DMS 273 treated with DMSO at 0.1 percent for 48 hours (cell line): ENCODE measurements around the gene ZBTB38.

Experiments
- DNase-seq: peaks from one replicate; lab custom pipeline; 2025; lab: John Stamatoyannopoulos, UW

The ZBTB38 gene

DNA sequence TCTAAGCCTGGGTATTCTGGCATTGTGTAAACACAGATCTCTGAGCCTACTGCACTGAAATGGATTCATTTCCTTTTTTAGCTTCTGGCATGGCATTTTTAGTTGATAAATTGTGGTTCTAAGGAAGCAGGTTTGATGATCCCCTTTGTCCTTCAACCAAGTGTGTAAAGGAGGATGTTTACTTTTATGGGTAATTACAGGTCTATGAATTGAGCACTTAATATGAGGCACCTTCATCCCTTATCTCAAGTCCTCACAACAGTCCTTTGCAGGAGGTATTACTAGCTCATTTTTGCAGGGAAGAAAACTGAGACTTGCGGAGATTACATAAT lies 30.8 kb upstream of the ZBTB38 start:
- no peak for DNase-seq

DNA sequence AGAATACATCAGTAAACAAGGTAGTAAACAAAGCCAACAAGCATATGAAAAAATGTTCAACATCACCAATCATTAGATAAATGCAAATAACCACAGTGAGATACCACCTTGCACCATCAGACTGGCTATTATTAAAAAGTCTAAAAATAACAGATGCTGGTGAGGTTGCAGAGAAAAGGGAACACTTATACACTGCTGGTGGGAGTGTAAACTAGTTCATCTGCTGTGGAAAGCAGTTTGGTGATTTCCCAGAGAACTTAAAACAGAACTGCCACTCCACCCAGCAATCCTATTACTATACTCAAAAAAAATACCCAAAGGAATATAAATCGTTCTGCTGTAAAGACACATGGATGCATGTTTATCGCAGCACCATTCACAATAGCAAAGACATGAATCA lies 30.3 kb upstream of the ZBTB38 start:
- DNase-seq: no peak

DNA sequence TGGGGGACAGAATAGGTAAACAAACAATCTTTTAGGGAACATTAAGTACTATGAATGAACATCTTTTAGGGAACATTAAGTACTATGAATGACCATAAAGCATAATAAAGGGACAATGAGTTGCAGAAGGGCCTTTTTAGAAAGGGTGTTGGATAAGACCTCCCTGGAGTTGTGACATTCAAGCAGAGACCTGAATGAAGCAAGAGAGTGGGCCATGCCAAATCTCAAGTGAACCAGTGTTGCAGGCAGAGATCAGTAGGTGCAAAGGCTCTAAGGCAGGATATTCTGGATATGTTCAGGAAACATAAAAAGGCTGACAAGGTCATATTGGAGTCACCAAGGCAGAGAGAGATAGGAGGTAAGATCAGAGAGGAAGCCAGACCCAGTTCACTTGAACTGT lies 29.4 kb upstream of the ZBTB38 start:
- DNase-seq: no peak

DNA sequence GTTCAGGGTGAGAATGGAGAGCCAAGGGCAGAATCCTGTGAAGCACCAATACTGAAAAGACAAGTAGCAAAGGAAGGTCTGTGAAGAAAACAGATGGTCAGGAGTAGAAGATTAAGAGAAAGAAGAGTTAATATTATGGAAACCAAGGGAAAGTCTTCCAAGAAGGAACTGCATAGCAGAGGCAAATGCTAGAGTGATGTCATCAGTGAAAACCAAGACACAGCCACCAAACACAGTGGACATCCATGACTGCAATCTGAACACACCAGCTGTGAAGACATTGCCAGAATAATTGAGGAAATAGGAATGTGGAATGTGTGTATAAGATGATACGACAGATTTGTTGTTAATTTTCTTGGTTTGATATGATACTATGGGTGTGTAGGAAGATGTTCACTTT lies 26.8 kb upstream of the ZBTB38 start:
- DNase-seq: no peak

DNA sequence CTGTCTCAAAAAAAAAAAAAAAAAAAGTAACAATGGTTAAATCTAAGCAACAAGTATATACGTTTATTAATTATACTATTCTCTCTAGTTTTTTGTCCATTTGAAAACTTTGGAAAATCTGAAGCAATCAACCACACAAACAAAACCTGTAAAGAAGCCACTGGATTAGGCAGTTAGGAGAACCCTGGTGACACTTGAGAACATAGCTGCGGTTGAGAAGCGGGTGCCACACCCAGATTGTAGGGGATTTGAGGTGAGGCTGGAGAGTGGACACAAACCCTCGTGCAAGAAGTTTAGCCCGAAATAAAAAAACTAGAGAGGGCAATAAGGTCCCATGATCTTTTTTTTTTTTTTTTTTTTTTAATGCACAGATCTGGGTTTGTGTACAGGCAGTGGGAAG lies 25.9 kb upstream of the ZBTB38 start:
- no peak for DNase-seq

DNA sequence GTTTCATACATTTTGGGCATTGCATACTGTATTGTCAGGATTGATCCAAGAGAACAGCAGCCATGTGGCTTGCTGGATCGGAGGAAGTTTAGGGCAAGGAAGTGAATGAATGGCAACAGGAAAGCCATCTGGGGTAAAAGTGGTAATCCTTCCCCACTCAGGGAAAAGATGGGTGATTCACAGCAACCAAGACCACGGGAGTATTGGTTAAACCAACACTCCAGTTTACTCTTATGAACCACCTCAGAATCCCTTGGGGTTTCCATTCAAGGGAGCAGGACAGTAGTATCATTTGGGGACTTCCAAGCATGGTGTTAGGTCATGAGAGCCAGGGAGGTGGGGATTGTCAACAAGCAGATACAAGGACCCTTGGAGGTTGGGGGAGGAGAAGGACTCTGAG lies 25.2 kb upstream of the ZBTB38 start:
- DNase-seq: no peak

DNA sequence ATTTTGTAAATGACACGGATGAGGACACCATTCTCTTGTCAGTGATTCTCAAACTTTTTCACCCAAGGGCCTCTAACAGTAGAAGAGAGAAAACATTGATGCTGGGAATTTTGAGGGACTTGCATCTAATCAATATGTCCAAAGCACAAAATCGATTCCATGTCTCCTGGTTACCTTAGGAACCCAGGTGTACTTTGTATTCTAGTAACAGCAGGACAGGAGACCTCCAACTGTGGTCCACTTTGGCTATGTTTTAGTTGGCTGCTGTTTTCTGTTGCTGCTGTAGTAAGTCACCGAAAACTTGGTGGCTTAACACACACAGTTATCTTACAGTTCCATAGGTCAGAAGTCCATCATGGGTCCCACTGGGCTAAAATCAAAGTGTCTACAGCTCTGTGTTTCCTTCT lies 24.4 kb upstream of the ZBTB38 start:
- DNase-seq: no peak

DNA sequence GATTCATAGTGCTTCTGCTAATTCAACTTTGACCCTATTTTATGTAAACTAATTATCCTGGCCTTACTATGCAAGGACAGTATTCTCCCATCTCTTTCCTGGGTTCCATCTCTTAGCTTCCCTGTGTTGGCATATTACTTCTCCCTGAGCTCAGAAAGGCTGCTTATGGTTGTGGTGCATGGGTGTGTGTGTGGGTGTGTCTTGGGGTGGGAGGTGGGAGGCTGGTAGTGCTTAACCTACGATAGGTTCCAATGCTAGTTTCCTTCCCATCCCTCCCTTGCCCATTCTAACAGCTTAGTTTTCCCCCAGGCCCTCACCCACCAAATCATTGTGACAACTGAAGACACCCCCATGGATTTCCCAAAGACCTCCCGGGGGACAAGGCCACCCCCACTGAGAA lies 22.8 kb upstream of the ZBTB38 start:
- DNase-seq: no peak

DNA sequence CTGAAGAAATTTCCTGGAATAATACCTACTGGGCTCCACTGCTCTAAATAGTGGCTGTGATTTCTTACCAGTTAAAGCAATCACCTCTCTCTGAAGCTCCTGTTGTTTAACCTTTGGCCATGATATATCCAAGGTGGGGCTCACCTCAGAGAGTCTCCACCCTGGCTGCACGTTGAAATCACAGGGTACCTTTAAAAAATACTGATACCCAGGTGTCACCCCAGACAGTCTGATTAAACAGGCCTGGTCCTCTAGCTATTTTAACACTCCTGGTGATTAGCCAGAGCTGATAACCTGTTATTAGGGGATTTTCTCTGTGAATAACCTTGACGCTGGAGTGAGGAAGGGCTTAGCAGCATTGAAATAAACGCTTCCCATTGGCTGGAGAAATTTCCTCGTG lies 22.3 kb upstream of the ZBTB38 start:
- no peak for DNase-seq

DNA sequence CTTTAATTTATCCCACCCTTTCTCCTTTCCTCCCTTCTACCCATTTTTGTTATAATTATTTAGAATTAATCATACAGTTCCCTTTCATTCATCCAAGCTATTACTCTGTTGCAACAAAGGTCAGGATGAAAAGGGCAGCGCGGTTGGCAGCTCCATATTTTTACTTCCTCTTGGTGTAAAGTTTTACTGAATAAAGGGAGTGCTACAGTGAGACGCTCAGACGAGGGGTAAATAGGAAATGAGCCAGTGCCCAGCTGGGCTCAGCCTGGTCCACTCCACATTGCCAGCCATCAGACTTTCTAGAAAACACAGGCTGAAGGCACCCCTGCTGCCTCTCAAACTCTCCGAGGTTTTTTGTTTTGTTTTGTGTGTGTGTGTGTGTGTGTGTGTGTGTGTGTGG lies 21.9 kb upstream of the ZBTB38 start:
- DNase-seq: no peak

DNA sequence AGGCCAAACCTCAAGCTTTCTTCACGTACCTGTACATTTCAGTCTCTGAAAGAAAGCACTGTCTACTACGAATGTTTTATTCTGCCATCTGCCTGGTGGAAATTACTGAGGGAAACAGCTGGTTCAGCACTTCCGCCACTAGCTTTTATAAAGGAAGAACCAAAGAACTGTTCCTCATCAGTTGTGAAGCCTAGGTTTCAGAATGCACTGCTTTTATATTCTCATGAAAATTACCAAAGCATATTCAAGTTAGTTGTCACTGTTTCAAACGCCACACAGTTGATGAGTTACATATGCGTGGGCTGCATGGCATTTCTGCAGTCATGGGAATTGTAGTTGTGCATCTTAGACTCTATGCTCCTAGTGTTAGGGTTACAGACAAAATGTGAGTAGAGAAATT lies 21.5 kb upstream of the ZBTB38 start:
- DNase-seq: no peak

DNA sequence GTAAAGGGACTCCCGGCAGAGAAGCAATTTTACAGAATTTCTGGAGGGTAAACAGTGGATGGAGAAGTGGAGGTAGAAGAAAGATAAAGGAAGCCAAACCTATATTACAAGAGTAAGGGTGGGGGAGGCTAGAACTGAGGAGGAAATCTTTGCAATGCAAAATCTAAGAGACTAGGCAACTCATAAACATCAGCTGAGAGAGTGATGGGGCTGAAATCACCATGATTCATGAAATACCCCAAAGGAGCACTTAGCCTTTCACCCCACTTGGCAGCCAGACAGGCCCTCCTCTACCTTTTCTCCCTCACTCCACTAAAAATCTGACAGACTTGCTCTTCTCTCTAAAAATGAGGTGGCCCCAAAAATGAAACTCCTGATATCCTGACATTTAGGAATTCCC lies 19.5 kb upstream of the ZBTB38 start:
- no peak for DNase-seq

DNA sequence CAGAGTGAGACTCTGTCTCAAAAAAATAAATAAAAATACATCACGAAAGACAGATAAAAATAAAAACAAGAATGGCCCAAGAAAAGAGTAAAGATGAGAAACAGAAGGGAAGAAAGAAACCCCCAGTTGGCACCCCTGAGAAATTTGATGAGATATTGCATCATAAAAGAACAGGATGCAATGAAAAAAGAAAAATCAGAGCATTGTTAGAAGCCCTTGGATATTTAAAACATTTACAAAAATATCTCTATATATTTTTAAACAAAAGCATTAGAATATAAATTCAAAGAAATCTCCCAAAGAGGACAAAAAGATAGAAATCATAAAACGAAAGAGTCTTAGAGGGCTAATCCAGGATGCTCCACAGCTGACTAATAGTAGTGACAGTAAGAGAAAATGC lies 18.6 kb upstream of the ZBTB38 start:
- no peak for DNase-seq

DNA sequence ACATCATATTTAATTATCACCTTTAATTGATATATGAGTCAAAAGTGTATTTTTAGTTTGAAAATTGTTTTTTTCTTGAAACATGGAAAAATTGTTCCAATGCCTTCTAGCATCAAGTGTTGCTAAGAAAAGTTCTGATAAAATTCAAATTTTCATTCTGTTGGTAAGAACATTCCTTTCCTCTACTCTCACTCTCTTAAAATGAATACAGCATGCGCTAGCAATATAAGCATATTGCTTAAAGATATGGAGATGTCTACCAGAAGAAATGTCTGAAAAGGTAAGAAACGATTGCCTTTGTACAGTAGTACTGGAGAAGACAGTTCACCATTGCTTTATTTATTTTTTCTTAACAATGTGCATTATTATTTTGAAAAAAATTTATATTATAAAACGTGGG lies 17.6 kb upstream of the ZBTB38 start:
- DNase-seq: no peak

DNA sequence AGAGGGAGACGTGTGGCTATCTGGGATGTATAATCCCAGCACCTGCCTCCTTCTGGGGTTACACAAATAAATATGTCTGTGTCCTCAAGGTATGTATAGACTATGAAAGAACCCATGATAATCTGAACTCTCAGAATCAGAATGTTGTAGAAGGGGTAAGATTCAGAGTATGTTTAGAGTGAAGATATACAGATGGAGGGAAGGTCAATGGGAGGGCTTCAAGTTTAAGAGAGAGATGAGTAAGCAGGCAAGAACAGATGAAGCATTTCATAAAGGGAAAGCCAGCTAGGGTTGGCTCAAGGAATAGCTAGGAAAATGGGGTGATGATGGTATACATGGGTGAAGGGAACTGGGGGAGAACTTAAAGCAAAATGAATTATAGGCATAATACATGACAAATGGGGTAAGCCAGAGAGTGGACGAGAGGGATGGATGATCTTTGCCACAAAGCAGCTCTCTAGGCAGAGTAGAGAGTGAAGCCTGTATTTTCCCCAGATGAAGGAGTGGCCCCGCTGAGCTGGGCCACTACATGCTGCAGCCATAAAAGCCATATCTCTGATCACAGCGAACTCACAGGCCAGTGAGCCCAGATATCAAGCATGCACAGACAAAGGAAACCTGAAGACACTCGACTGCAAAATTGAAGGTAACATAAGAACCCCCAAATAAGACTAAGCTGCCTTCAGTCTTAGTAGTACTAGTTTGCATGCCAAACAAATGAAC lies 15.9 kb upstream of the ZBTB38 start:
- DNase-seq: no peak

DNA sequence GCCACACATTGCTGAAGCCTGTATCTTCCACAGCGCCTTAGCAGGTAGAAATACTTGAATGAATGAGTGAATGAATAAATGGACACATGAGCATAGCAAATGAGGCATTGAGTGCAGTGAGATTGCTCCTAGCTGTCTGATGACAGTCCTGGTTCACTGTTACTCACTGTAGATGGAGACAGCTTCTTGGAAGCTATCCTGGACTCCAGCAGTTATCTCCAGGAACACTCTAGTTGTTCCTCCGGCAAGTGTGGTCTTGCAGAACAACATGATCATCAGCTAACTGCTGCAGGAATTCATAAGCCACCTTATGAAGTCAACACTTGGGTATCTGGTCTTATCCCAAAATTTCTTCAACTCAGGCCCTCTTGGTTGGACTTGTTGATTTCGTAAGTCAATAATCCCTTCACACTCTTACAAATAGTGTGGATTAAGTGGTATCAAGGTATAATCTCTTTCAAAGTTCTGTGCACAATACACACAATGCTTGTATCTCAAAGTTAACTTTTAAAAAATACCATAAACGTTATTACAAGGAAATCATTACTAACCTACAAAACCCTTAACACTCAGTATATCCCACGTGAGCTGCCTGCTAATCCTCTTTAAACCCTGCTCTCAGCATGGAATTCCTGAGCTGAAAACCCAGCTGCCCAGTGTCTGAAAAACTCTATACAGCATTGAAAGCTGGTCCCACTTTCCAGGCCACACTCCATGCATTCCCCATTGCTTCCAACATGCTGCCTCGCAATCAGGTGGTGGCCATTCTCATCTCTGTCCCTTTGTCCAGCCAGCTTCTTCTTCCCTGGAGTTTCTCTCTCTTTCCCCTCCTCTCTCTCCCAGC lies 14.4 kb upstream of the ZBTB38 start:
- no peak for DNase-seq

DNA sequence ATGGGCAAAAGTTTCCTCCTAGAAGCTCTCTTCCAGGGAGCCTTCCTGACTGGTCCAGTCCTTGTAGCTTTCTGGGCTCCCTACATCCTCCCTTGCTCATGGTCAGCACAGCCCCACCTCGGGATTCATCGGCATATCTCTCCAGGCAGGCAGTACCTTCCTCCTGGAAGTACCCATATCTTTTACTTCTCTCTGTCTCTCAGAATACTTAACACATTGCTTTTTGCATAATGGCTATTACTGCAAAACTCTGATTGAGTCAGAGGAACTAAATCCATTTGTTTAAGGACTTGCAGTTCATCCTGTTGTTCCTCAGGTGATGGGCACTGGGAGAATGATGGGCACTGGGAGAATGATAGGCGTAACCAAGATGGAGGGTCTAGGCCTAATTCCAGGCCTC lies 13.8 kb upstream of the ZBTB38 start:
- no peak for DNase-seq

DNA sequence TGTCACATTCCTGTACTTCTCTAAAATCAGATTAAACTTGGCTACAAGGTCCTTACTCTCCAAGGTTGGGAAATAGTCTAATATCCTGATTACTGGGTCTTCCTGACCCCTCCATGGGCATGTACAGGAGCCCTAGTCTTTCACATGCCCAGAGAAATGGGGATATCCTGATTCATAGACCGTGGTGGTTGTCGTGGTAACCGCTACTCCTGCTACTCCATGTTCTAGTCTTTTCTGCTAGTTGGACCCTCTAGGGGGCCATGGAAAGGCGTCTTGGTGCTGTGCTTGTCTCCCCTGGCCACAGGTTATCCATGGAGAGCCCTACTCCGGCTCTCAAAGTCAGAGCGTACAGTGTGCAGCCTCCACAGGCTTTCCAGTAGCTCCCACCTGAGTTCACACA lies 13.1 kb upstream of the ZBTB38 start:
- no peak for DNase-seq

DNA sequence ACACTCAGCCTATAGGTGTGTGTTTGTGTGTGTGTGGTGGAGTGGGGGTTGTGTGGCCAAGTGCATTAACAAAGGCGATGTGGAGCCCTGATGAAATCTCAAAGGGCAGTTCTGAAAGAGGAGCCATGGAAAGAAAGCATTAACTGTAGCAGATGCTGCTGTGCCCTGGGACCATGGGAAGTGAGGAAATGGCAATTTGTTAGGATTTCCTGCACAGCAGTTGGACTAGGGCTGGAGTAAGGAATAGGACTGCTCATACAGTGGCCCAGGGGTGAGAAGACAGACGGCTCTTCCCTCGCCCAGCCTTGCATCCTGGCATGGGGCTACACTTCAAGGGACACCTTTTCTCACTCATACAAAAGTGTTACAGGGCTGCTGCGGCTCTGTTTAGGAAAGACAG lies 12.3 kb upstream of the ZBTB38 start:
- no peak for DNase-seq

DNA sequence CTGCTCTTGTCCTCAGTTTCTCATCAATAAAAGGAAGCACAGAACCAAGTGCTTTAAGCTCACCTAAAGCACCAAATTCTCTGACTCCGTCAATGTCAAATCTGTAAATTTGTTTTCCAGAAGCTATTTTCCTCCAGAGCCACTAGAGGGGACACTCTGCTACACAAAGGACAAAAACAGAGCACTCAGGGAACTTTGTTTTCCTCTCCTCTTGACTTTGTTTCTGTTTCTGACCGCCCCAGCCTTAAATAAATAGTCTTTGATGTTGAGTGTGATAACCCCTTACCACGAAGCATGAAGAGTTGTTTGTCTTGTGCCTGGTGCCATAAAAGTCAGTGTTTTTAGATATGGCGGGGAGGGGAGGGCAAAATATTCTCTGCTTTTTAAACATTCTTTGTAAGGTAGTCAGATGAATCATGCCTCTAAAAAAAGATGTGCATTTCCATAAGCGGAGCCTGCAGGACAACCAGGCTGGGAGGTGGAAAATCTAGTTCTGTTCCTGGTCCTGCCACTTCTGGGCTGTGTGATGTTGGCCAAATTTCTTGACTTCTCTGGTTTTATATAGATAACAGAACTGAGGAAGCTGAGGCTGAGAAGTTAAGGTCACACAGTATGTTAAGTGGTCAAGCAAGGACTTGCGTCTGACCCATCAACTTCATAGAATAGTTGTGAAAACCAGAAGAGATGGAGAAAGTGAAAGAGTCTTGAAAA lies 7.3 kb upstream of the ZBTB38 start:
- DNase-seq: peak; percentile 52

DNA sequence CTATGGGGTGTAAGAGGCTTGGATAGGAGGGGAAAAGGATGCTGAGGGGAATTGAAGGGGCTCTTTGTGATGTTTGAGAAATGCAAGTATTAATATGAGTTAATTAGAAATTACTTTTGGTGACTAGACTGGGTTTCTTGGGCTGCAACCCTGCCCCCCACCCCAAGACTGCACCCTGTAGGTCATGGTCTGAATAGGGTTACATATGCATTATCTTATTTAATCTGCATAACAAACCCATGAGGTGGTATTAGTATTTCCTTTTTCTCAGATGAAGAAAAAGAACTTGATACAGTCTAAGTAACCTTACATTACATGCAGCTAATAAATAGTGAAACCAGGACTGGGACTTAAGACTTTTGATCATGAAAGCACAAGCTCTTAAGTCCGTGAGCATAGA lies 5.6 kb upstream of the ZBTB38 start:
- DNase-seq: no peak

DNA sequence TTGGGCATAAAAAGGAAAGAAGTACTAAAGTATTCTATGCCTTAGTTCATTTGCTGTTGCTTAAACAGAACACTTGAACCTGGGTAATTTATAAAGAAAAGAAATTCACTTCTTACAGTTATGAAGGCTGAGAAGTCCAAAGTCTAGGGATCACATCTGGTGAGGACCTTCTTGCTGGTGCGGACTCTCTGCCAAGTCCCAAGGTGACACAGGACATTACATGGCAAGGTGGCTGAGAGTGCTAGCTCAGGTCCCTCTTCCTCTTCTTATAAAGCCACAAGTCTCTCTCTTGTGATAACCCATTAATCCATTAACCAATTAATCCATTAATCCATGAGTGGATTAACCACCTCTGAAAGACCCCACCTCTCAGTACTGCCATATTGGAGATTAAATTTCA lies 3.1 kb upstream of the ZBTB38 start:
- DNase-seq: no peak

DNA sequence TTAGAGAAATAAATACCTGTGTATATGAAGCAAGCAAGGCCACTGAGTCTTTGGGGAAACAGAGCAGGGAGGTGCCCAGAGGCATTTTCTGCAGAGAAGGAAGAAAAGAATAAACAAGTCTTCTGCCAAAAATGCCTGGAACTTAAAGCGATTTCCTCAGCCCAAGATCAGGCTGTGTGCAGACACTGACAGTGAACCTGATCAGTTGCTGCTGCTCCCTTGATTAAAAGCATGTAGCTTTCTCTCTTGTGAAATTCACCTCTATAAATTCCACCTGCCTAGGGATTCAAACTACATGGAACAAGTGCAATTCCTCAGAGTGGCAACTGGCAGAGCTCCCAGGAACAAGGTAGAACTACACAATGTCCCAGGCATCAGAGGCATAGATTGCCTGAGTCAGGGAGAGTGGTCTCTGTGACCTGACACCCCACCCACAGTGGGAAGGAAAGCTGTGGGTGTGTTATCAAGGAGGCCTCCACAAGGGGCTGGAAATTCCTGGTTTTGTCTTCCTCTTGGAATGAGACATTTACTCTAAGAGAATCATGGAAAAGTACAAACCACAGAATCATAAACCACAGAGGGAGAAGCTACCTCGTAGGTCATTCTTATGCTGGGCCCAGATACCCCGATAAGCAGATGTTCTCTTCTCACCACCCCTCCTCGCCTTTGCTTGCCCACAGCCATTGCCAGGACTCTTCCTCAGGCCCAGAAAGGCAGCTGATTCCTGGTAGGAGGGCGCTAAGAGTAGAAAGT lies 1.8 kb upstream of the ZBTB38 start:
- peak; percentile 32 for DNase-seq
